ENCODE data around the gene SPRR2F.

- TF ChIP-seq, protein P1, sequence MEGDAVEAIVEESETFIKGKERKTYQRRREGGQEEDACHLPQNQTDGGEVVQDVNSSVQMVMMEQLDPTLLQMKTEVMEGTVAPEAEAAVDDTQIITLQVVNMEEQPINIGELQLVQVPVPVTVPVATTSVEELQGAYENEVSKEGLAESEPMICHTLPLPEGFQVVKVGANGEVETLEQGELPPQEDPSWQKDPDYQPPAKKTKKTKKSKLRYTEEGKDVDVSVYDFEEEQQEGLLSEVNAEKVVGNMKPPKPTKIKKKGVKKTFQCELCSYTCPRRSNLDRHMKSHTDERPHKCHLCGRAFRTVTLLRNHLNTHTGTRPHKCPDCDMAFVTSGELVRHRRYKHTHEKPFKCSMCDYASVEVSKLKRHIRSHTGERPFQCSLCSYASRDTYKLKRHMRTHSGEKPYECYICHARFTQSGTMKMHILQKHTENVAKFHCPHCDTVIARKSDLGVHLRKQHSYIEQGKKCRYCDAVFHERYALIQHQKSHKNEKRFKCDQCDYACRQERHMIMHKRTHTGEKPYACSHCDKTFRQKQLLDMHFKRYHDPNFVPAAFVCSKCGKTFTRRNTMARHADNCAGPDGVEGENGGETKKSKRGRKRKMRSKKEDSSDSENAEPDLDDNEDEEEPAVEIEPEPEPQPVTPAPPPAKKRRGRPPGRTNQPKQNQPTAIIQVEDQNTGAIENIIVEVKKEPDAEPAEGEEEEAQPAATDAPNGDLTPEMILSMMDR (IDR thresholded peaks at IDR 0.05): no peak
- no peak for TF ChIP-seq POLR2A (IDR thresholded peaks at IDR 0.05)
These were observed 39.2 kb upstream of the SPRR2F start for GRCh38 chr1:153152481-153152880.

All from thyroid gland (tissue), 4 donors.